SK-MEL-5 (cell line): Measurements from ENCODE around the gene TRAF3IP3. TPM values are rescaled to one million over a fixed set of nuclear protein-coding genes. Genes with fewer than 3 reads are reported as not detected.

Source experiments
- DNase-seq: peaks from one replicate; pipeline ENCODE4 v3.0.0-alpha.2; 2016; ENCODE audit warnings: low read depth, low spot score
- in situ Hi-C: cut with HindIII; loops from 2 replicates; pipeline ENCODE4 v1.10.0; 2016; ENCODE audit warnings: low sequenced_read_pairs, high pct_unique_total_duplicates, low pct_unique_long_range_greater_than_20kb
- total RNA-seq: library from RNA; depleted of rRNA; stranded (reverse); fragments of >200 nt; shearing (Covaris generic); gene quantifications from 2 replicates; pipeline ENCODE4 v1.2.3, GENCODE V29; 2014

TRAF3IP3 gene
- total RNA-seq, 1 experiment from 2014 or later = 0.61 TPM

DNA sequence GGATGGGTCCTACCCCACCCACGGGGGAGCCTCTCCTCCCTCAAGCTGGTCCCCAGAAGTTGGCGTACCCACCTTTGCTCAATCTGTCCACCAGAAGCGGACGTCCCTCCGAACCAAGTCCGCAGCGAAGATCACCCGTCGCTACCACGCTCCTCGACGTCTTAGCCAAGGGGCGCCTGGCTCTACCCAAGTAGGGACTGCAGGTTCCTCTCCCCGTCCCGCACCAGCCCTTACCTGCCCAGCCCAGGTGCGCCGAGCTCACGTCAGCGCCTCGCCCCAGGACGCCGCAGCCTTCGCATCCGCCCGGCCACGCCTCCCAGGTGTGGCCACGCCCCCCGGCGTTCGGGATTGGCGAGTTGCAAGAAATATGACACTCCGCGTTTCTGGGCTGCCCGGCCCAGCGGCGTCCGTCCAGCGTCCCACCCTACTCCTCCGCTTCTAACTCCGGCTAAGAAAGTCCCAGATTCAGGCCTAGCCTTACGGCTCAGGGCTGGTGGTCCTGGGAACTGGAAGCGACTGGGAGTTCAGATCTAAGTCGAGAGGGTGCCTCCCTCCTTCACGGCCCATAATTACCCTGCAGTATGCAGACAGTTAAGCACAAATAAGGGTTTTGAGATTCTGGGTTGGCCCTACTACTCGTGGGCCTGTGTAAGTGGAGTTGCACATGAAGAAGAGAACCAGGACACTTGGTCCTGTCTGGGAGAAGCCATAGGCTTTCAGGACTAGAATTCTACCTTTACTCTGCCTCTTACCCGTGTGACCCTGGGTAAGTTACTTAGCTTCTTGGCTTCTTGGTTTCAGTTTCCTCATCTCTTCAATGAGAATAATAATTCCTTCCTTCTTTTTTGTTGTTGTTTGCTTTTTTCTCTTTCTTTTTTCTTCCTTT lies 50.3 kb downstream of the TRAF3IP3 start, which contains the start of gene IRF6:
Gene IRF6, minus strand, starts transcription at position 268 of the 886 bp plus-strand sequence. CDS start 4,729 bp downstream, outside the sequence.
- no peak for DNase-seq
- in situ Hi-C loops = no loop called here

DNA sequence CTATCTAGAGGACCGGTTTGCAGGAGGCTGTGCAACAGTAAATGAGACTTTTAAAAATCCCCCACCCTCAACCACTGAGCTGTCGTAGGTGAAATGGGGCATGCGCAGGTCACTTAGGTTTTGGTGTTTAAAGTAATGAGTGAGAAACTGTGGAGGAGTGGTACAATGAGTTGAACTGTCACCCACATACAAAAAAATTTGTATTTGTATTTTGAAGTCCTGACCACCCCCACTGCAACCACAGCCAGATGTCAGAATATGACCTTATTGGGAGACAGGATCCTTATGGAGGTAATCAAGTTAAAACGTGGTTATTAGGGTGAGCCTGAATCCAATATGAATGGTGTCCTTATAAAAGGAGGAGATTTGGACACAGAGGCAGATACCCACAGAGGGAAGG lies 51.7 kb downstream of the TRAF3IP3 start:
- DNase-seq = no peak
- in situ Hi-C loops = no loop called here

- in situ Hi-C loops = no loop called here
- DNase-seq = peak; percentile 36
Observed at GRCh38 chr1:209808059-209808581, 52.3 kb downstream of the TRAF3IP3 start.

DNA sequence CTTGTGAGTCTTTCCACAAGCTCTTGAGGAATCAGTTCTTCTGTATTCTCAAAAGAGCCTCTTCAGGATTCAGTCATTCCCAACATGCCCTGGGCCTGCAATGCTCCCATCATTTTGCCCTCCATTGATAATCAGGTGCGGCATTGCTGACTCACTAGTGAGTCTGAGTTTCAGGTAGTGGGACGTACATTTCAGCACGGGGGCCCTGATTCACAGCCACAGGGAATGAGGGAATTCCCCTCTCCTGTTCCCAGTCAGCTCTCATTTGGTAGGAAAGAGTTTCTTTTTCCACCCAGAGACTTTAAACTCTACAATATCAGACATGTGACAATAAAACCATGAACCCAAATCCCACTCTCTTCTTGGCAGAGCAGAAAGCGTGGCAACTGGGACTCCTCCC lies 53.8 kb downstream of the TRAF3IP3 start:
- no peak for DNase-seq
- in situ Hi-C loops = no loop called here

- no peak for DNase-seq
- in situ Hi-C loops = no loop called here
Observed at GRCh38 chr1:209810783-209811182, 54.9 kb downstream of the TRAF3IP3 start.

DNA sequence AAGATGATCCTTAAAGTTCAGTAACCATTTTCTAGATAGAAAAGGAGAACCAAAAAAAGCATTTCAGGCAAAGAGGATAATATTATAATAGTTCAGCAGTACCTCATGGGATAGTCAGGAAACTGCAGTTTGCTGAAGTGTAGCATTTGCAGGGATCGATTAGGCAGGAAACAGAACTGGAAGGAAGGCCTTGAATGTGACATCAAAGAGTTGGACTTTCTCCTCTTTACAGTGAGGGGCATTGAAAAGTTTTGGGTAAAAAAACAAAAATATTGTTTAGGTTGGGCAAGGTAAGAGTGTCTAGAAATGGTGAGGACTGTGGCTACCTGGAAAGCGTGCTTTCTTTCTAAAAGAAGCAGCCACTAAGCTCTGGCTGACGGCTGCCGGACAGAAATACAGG lies 58.0 kb downstream of the TRAF3IP3 start:
- in situ Hi-C loops = no loop called here

GRCh38 chr1:209815490-209815889 lies 59.6 kb downstream of the TRAF3IP3 start:
- in situ Hi-C loops = no loop called here
- no peak for DNase-seq

More for the DNA sequence above, 58.0 kb downstream of the TRAF3IP3 start:
- DNase-seq = no peak

GRCh38 chr1:209815931-209816341 lies 60.1 kb downstream of the TRAF3IP3 start:
- in situ Hi-C loops = no loop called here
- no peak for DNase-seq

DNA sequence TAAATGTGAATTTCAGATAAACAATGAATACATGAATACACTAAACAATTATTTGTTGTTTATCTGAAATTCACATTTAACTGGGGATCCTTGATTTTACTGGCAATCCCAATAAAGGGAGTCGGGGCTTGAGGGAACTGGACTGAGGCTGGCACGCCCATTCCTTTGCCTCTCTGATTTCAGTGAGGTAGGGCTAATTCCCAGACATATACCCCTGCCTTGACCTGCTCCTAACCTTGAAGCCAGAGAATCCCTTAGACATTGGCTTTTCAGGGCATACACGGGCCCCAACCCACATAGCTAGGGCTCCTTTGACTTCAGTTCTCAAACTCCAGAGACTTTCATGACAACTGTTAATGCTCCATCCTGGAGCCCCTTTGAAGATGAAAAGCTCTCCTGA lies 61.1 kb downstream of the TRAF3IP3 start:
- in situ Hi-C loops = no loop called here
- no peak for DNase-seq

DNA sequence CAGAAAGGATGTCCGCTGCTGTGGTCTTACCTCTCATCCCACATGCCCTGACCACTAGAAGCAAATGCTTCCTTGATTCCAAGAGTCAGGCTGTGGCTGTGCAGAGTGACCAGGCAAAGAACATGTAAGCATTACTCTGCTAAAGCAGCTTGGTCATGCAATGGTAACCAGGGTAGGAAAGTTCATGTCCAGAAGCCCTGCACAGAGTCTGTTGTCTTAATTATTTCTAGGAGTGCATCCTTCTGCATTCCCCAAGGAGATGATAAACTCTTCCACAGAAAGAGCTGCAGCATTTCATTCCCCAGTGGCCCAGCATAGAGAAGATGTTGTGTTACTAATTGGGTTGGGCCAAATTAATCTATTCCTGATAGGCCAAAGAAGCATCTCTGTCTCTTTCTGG lies 61.8 kb downstream of the TRAF3IP3 start:
- in situ Hi-C loops = no loop called here
- no peak for DNase-seq

DNA sequence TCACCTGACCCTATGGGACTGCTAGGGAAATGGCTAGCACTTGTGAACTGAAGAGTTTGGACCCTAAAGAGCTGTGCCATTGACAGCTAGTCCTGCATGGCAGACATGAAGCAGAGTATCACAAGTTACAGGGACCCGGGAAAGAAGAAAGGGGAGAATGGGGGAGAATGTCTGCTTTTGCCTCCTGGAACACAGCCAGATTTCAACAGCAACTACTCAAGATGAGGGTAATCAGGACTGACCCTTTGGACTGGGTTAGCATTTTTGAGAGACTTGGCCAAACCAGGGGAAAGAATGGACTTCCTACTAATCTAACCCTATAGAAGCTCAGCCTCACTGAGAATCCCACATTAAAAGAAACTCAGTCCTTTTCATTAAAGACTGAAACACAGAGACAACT lies 63.2 kb downstream of the TRAF3IP3 start:
- in situ Hi-C loops = no loop called here
- no peak for DNase-seq

DNA sequence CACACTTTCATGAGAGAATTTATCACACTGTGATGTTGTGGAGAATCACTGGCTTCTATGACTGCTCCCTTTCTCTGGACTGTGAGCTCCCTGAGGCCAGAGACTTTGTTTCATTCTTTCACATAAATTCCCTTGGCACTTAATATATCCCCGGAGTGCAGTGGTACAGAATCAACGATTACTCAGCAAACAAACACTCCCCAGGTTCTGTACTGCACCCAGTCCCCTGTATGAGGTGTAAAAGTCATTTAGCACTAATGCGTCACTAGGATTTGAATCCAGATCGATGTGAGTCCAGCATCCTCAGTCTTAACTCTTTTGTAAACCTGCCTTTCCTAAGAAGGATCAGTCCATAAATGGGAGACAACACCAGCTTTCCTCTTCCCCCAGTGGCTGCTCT lies 65.1 kb downstream of the TRAF3IP3 start:
- in situ Hi-C loops = no loop called here

GRCh38 chr1:209822706-209823105 lies 66.9 kb downstream of the TRAF3IP3 start:
- in situ Hi-C loops = no loop called here
- DNase-seq = no peak

More for the DNA sequence above, 65.1 kb downstream of the TRAF3IP3 start:
- DNase-seq = peak; percentile 21

- in situ Hi-C loops = no loop called here
- peak; percentile 69 for DNase-seq
Observed at GRCh38 chr1:209823143-209824041, 67.5 kb downstream of the TRAF3IP3 start.

GRCh38 chr1:209825591-209826434 lies 70.0 kb downstream of the TRAF3IP3 start:
- in situ Hi-C loops = loop anchor here (25.0 kb wide), 1 partner anchor 161 kb away; no protein-coding TSS in a partner anchor
- DNase-seq = no peak

GRCh38 chr1:209827384-209828262 lies 71.8 kb downstream of the TRAF3IP3 start, which contains the start of gene UTP25:
Gene UTP25, plus strand, starts transcription at chr1:209827972. Its CDS starts 92 bp downstream, at chr1:209828064.
- peak; percentile 97 for DNase-seq
- in situ Hi-C loops = loop anchor here (25.0 kb wide), 1 partner anchor 160 kb away; no protein-coding TSS in a partner anchor
